CD4-positive, alpha-beta T cell treated with Interleukin-10 for 1 hour (primary cell): ENCODE results near the gene SIDT1.
A peak's percentile ranks its signal among the peaks of the same experiment; 100 is the strongest.

Experiments used
- DNase-seq: peaks from one replicate; pipeline ENCODE4 v3.0.0-alpha.2; 2020

SIDT1 gene

DNA sequence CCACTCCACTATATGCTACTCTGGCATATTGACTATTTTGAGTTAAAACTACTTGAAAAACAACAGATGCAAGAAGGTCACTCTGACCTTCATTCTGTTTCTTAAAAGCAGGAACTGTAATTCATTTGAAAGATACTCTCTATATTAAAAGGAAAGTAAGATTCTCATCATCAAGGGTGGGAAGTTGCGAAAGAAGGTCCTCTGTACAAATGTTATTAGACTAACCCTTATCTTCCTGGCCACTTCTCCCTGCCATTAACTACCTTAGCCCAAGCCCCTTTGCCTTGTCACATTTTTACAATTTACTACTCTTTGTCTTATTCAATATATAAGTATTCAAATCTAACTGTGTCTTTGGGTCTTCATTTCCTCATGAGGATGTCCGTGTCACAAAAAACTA, 16.1 kb downstream of the SIDT1 start:
- no peak for DNase-seq

DNA sequence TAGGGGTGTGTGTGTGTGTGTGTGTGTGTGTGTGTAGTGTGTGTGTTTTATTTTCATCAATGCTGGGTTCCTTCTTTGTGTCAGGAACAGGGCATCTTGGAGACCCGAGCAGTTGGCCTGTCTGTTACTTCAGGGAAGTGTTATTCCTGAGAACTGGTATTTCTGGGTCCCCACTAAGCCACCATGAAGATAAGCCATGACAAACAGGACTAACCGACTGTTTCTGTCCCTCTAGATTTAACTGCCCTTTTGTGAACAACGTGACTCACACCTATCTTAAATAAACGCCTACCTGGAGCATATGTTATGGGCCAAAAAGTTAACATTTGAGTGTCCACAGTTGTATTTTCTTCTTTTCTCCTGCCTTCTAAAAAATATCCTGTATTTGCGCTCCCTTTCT, 19.5 kb downstream of the SIDT1 start:
- no peak for DNase-seq

DNA sequence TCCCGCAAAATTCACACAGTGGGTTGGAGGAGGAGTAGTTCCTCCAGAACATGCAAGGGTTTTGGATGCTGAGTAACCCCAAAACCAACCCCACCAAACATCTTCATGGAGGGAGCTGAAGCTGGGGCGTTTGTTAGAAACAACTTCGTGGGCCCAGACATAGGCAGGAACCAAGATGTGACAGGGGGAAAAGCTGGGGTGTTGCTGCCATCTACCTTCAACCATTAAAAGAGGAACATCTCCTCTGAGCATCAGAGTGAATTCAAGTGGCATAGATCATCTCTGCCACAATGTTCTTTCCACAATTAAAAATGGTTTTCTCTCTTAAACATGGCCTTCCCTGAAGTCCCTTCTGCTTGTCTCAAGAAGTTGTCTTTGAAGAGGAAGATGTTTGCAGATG, 20.5 kb downstream of the SIDT1 start:
- DNase-seq, result peak; percentile 50

DNA sequence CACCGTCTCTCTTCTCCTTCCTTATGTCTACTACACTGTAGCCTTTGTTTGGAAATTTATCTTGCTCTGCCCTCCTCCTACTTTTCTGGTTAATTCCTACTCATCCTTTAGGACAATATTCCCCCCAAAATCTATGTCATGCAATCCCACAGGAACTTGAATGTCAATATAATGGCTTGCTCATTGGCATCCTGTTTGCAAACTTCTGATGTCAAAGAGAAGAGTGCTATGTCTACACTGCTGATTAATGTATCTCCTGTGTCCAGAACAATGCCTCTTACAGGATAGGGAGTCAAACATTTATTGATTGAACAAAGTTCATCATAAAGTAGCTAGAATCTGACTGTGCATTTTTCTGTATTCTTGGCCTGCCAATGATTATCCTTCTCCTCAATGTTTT, 22.8 kb downstream of the SIDT1 start:
- DNase-seq, result no peak

DNA sequence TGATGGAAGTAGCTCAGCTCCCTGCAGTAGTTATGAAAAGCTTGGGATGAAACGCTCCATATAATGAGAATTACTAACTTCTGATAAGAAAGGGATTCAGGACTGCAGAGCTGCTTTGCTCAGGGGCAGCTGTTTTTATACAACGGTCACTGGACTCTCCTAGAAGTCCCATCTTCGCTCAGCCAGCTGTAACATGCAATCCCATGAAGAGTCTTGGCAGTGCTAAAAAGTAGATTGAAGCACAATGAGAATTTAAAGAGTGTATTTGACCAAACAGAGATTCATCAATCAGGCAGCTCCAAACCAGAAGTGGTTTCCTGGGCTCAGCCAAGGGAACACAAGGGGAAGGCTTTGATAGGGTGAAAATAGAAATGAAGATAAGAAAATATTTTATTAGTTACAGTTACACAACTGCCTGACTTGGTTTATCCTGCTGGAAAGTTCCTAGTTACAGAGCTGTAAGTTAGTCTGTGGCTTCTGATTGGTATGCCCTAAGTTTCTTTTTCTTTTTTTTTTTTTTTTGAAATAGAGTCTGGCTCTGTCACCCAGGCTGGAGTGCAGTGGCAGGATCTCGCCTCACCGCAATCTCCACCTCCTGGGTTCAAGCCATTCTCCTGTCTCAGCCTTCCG, 24.1 kb downstream of the SIDT1 start:
- no peak for DNase-seq

DNA sequence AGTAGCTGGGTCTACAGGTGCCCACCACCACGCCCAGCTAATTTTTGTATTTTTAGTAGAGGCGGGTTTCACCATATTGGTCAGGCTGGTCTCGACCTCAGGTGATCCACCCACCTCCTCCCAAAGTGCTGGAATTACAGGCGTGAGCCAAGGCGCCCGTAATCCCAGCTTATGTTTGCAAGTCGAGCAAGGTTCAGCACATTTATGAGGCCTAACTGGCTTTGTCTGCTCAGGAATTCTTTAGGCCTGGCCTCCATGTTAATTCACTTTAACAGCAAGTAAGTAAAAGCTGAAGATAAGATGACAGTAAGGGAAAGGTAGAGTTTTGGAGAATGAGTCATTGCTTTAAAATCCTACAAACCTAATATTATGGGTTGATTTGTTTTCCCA, 24.6 kb downstream of the SIDT1 start:
- DNase-seq, result no peak

DNA sequence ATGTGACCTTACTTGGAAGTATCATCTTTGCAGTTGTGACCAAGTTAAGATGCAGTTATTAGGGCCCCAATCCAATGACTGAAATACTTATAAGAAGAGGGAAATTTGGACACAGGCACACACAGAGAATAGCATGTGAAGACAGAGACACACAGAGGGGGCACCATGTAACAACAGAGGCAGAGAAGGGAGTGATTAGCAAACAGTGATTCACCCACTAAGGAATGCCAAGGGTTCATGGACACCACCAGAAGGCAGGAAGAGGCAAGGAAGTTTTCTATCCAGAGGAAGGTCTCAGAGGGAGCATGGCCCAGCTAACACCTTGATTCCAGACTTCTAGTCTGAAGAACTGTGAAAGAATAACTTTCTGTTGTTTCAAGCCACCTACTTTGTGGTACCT, 25.0 kb downstream of the SIDT1 start:
- DNase-seq, result no peak

DNA sequence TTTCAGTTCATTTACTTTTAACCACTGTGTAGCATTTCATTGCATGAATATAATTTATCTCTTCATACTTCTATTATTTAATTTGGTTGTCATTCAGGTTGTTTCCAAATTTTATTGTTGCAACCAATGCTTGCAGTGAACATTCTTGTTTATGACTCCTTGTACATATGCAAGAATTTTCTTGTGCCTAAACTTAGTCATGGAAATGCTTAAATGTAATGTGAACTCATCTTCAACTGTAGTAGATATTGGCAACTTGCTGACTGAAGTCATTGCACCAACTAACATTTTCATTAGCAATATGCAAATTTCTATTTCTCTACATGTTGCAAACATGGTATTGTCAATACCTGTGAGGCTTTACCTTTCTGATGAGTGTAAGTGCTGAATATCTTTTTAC, 26.7 kb downstream of the SIDT1 start:
- DNase-seq, result no peak

DNA sequence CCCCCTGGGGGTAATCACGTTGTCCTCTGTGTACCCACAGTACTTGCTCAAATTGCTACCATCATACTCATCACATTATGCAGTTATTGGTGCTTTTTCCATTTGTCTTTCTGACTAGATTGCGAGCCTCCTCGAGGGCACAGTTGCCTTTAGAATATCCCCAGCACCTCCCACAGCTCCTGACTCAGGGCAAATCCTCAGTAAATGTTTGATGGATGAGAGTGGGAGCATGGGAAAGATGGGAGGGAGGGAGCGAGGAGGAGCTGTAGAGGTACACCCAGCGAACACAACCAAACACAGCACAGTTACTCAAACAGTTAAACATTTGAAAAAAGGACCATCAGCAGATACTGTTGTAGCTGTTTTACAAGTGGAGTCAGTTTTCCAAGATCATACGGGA, 27.9 kb downstream of the SIDT1 start:
- no peak for DNase-seq

DNA sequence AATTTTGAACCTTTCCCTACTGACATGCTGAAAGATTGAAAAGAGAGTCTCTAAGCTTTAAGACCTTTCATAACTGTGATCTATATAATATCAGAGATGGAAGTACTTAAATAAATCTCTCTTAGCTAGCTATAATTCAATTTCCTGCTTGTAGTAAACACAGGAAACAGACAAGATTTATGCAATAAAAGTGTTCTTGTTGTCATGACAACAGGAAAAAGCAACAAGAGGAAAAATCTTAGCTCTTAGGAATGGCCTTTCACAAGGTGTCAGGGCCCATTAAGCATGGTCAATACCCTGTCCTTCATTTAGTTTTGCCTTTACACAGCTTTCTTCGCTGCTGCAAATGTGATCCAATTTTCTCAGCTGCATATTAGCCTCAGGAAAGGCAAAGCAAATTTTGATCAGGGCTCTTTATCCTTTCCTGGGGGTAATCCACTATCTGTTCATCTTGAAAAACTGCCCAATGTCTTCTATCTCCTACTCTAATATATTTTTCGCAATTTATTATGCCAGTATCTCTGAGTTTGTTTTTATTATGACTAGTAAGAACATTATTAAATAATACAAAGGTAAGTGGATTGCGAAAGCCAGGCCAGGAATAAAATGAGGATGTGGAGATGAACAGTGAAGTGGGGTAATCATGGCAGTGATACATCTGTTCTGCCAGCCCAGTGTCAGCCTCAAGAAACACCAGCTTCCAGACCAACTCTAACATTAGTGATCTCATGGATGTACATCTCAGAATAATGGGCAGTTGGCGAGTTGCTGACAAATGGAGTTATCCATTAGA, 28.7 kb downstream of the SIDT1 start:
- DNase-seq, result peak; percentile 50

DNA sequence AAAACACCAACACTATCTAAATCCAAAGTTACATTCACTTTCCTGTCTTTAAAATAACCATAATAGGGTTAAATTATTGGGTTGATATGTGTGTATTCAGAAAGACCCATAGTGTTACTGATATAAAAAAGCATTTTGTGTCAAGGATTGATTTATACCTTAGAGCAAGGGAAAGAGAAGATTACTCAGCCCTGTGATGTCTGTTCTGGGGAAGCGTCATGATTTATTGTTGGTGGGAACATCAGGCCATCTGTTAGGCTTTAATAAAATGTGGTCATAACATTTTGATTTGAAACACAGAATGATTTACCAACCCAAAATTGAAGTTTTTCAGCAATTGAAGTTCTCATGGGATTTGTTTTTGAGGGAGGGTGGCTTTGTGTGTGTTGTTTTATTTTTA, 33.2 kb downstream of the SIDT1 start:
- no peak for DNase-seq

DNA sequence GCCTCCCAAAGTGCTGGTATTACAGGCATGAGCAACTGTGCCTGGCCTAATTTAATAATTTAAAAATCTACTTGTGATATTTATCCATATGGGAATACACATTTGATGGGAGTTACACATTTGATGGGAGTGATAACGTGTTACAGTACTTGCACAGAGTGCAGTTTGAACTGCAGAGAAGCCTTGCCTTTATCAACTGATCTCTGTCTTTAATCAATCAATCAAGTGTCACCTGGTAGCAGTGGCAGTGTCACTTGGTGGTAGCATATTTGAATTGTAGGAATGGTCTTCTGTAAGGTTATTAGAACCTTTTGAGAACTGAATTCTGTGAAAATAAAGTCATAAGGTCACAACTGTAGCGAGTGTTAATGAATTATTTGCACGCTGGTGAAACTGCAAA, 37.8 kb downstream of the SIDT1 start:
- DNase-seq, result no peak

DNA sequence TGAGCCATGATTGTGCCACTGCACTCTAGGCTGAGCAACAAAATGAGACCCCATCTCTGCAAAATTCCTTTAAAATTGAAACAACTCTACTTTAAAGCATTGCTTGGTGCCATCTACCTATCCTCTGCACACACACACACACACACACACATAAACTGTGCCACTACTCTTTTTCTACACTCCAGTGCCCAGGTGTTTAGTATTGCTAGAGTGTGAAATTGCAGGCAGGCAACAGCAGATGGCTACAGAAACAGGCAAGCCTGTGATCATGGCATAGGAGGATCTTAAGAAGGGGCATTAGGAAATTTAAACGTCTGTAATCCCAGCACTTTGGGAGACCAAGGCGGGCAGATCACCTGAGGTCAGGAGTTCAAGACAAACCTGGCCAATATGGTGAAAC, 39.0 kb downstream of the SIDT1 start:
- DNase-seq, result no peak

DNA sequence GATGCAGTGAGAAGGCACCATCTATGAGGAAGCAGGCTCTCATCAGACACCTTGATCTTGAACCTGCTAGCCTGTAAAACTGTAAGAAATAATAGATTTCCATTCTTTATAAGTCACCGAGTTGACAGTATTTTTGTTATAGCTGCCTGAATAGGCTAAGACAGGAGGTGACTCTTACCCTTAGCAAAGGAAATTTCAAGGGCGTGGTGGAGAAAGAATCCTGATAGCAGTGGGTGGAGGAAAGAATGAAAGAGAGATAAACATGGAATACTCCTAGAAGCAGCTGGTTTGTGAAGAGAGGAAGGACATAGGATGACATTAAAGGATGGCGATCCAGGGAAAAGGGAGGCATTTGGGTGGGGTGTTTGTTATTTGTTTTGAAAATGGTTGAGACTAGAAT, 41.4 kb downstream of the SIDT1 start:
- DNase-seq, result no peak

DNA sequence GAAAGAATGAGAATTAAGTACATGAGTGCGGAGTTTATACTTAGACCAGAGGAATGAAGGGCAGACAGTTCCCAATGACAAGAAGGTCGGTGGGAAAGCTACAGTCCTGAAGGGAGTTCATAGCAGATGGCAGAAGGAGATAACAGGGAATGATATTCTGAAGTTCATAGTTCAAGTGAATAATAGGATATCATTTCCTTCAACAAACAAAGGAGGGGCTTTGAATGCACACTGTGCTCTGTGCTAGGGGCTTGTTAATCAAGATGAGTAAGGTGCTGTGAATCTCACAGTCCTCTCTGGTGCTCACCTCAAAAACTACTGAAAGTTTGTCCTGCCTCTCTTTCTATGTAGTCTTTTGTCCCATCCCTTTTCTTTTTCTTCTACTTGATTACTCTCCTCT, 41.9 kb downstream of the SIDT1 start:
- DNase-seq, result no peak

DNA sequence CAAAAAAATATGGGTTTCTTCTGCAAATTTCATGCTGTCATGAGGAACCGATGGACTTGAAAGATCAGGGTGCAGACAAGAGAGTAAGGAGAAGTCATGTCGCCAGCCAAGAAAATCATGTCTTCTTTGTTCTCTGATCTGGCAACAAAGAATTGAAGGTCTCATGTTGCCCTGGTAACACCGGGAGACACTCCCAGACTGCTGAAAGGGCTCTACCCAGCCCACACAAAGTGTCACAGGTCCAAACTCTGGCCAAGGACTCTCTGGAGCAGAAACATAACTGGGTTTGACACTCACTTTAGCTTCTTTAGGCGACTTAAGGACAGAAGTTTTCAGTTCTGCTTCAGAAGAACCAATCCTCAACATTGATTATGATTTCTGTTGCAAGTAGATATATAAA, 42.9 kb downstream of the SIDT1 start:
- no peak for DNase-seq

DNA sequence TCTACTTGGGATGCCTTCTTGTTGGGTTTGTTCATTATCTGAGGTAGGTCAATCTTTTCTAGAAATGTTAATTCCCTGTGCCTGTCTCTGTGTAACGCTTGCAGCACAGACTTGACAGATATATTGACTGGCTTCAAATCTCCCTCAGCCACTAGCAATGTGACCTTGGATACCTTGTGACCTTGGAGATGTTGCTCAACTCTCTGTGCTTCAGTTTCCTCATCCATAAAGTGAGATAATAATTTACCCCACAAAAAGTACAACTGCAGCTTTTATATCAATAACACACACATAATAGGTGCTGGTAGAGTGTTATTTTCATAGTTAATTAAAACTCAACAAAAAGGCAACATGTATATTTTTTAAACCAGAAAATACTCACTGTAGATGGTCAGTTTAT, 52.9 kb downstream of the SIDT1 start:
- DNase-seq, result no peak

DNA sequence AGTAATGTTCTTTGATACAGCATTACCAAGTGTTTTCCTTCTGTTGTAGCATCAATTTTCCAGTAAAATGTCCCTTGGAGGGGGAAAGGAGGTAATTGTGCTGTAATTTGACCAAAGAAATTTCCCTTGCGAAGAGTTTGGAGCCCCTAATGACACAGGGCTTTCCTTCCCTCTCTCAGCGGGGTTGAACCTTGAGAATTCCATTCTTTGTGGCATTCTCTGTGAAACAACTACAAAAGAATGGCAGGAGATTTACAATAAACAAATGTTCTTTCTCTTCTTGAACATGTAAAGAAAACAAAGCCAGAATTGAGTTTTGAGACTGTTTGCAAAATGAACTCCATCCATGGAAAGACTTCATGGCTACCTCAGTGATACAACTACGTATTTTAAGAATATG, 53.4 kb downstream of the SIDT1 start:
- no peak for DNase-seq

DNA sequence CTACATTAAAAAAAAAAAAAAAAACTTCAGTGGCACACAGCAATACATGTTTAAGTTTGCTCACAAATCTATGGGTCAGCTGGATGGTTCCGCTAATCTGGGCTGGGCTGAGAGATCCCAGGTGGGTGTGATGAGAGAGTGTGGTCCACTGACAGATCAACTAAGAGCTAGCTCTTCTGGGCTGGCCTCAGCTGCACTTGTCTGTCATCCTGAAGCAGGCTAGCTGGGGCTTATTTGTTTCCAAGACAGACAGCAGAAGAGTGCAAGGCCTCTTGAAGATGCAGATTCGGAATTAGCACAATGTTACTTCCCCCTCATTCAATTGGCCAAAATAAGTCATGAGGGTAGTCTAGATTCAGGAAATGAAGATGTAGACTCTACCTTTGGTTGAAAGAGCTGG, 56.5 kb downstream of the SIDT1 start:
- DNase-seq, result no peak

DNA sequence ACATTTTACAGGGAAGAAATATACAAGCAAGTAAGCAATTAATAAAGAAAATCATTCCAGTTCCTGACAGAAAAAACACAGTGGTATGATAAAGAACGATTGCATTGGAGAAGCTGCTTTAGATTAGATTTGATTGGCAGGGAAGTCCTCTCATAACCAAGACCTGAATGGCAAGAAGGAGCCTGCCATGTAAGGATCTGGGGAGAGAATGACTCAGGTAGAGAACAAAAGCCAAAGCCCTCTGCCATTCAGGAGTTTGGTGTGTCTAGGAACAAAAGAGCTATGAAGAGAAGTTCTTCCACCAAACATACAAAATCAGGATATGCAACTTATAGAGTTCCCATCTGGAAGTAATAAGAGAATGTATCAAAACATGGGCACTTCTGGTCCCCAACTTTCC, 57.6 kb downstream of the SIDT1 start:
- no peak for DNase-seq

DNA sequence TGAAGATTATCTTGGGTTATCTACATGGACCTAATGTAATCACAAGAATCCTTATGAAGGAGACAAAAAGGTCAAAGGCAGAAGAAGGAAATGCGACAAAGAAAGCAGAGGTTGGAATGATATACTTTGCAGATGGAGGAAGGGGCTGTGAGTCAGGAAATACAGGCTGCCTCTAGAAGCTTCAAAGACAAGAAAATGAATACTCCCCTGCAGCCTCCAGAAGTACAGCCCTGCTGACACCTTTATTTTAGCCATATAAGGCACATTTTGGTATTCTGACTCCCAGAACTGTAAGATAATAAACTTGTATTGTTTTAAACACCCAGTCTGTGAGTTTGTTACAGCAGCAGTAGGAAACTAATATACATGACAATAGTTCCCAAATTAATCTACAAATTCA, 58.6 kb downstream of the SIDT1 start:
- DNase-seq, result no peak

DNA sequence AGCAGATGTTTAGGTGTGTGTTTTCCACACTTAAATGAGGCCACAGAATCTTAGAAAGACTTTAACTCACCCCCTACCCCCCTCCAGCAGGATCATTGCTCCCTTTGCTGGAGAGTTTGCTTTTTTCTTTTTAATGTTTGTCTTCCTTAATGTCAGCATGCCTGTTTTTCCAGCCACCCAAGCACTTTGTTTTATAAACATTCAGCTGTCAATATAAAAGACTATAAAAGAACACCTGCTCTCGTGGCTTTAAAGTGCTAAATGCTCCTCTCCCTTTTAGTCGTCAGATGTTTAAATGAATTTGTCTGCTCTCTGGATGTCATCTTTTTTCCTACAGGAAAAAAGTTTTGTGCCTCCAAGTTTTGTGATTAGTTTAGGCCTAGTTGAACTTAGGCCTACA, 61.7 kb downstream of the SIDT1 start:
- no peak for DNase-seq

DNA sequence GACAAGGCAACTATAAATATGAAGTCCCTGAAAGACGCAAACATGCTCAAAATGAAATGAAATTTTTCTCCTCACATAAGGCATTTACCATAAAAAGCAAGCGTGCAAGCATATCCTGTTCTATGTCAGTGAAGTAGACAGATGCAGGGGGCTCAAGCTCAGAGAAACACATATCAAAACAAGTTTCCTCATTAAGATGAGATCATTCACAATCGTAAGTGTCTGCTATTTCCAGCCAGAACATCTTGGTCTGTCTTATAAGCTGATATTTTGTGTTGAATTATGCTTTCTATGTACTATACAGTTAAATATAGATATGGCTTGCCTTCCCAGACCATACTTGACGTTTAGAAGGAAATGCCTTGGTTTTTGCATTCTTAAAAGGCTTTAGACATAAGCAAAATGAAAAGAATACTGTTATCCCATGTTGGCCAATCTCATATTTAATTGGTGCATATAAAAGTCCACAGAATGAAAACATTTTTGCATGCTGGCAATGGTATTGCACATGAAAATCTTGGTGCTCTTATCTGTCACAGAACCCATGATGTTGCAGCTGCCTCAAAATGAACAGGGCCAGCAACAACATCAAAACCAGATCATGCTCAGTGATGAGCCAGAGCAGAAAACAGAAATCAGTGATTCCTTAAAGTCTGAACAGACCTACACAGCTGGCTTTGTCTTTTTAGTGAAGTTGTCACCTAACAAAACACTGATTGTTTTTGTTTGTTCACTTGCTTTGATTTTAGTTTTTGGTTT, 65.4 kb downstream of the SIDT1 start:
- no peak for DNase-seq
